Body of pancreas (tissue), 4 donors: ENCODE measurements around the gene CYB561. TPM values are rescaled to one million over a fixed set of nuclear protein-coding genes. Genes with fewer than 3 reads are reported as not detected.

Source experiments
- ATAC-seq: fragments of 150-250 bp; one replicate; pipeline ENCODE4 v1.9.1; 2016
- DNase-seq, 4 donors: peaks; one replicate each; pipeline ENCODE4 v3.0.0-alpha.2; 2019
- H3K27ac ChIP-seq, 4 donors: fragments of 200-600 bp; sonication (generic); 1 replicate in 3 of 4; 2 replicates in 1 of 4; pipeline versions ENCODE4 v1.5.1 to v1.6.1; 2016 to 2019; ENCODE audit warnings: mild to moderate bottlenecking in 1 of 4, mixed read lengths in 1 of 4, moderate library complexity in 1 of 4
- H3K27me3 ChIP-seq, 2 donors: fragments of 200-600 bp; sonication (generic); one replicate each; pipeline ENCODE4 v1.6.0; 2016; ENCODE audit warnings: mild to moderate bottlenecking in 1 of 2
- H3K36me3 ChIP-seq, 2 donors: fragments of 200-600 bp; sonication (generic); replicated peaks in 1 of 2; 2 replicates each; pipeline ENCODE4 v1.5.1; 2016; ENCODE audit warnings: low read depth in 2 of 2; ENCODE audit not compliant: insufficient read depth in 1 of 2
- H3K4me1 ChIP-seq: fragments of 200-600 bp; sonication (generic); one replicate; pipeline ENCODE4 v1.6.0; 2016
- H3K4me3 ChIP-seq, 2 donors: fragments of 200-600 bp; sonication (generic); 1 replicate in 1 of 2; 2 replicates in 1 of 2; pipeline ENCODE4 v1.5.1; 2016 to 2019
- H3K9me3 ChIP-seq, 3 donors: fragments of 200-600 bp; sonication (generic); 1 replicate in 2 of 3; 2 replicates in 1 of 3; pipeline ENCODE4 v1.5.1; 2016
- CTCF ChIP-seq, 7 experiments: fragments of 450-650 bp in 4 of 7; fragments of 200-600 bp in 3 of 7; sonication (generic) in 3 of 7; IDR thresholded peaks; one replicate each; pipeline ENCODE4 v1.5.1; 2016 to 2019; ENCODE audit warnings: antibody characterized with exemption in 7 of 7
- POLR2A ChIP-seq, 3 donors: fragments of 450-650 bp; IDR thresholded peaks; one replicate each; pipeline ENCODE4 v1.6.1; 2016; ENCODE audit warnings: antibody characterized with exemption in 3 of 3, mild to moderate bottlenecking in 2 of 3
- WGBS, 2 donors: methylation state at CpG; one replicate each; pipeline ENCODE4 v1.1.5; 2017; 5-methylcytosine and 5-hydroxymethylcytosine counted together
- intact Hi-C: fragments of 100-400 bp; cut with DNase I; formaldehyde crosslinking; loops from one replicate; pipeline ENCODE4 v1.15.1; 2023
- small RNA-seq: library from RNA; depleted of rRNA; stranded (forward); fragments of <200 nt; gene quantifications from one replicate; pipeline ENCODE3, GENCODE V24; 2016
- total RNA-seq, 2 donors: library from RNA; depleted of rRNA; stranded (reverse); fragments of >200 nt; gene quantifications; one replicate each; pipeline ENCODE4 v1.1.0, GENCODE V29; 2016

Gene CYB561
- total RNA-seq, 2 donors from 2014 or later: 61.5 to 137 TPM

- Histone ChIP-seq H3K4me1 (no peaks in the 10 kb centered on the region), H3K27me3 (no peaks in the 10 kb centered on the region), H3K27ac (no peak overlapping the region), H3K4me3 (no peak overlapping the region), H3K9me3 (no peaks in the 10 kb centered on the region), H3K36me3 (no peaks in the 10 kb centered on the region)
- intact Hi-C loops: no loop called here
- ATAC-seq (no peak), DNase-seq (no peak)
- TF ChIP-seq CTCF (IDR thresholded peaks at IDR 0.05) (no peak), POLR2A (IDR thresholded peaks at IDR 0.05) (no peak)
- WGBS, 2 donors: 87 to 90% methylated on average over 4 of the region's 4 CpGs
These were observed 58.3 kb downstream of the CYB561 start for GRCh38 chr17:63387656-63388340.

- H3K4me1 ChIP-seq: no peaks in the 10 kb centered on the region
- no peaks in the 10 kb centered on the region for H3K36me3 ChIP-seq
- intact Hi-C loops: no loop called here
- TF ChIP-seq CTCF (IDR thresholded peaks at IDR 0.05) (no peak), POLR2A (IDR thresholded peaks at IDR 0.05) (no peak)
- H3K9me3 ChIP-seq: no peaks in the 10 kb centered on the region
- no peak overlapping the region for H3K4me3 ChIP-seq
- H3K27ac ChIP-seq: no peak overlapping the region
- ATAC-seq: no peak
- no peak for DNase-seq
- no peaks in the 10 kb centered on the region for H3K27me3 ChIP-seq
These were observed 63.3 kb downstream of the CYB561 start for GRCh38 chr17:63382826-63383225.

Small RNAs within 50 kb of the gene (small RNA-seq; reads per million reads assigned to genes)
- gene AC005828.6: not detected

Other genes starting within 250 kb of the CYB561 start
- 1 to 10 TPM; 5.3 to 6.2 TPM for gene ACE, start 30.8 kb upstream of the CYB561 start, total RNA-seq
- under 1 TPM in 1 of 2 donors, not detected in 1; 0.78 TPM for gene KCNH6, start 77.1 kb upstream of the CYB561 start, total RNA-seq
- 10 to 100 TPM; 16.8 to 16.9 TPM for gene DCAF7, start 104.2 kb upstream of the CYB561 start, total RNA-seq
- gene TACO1, start 154.6 kb upstream of the CYB561 start, total RNA-seq: 10 to 100 TPM in 1 of 2 donors, 1 to 10 TPM in 1; 9.3 to 10.5 TPM
- 10 to 100 TPM; 21.0 to 33.3 TPM for gene MAP3K3, start 176.1 kb upstream of the CYB561 start, total RNA-seq